Hepatocyte (in vitro differentiated cells): ENCODE results near the gene MAPK11.

Experiments
- EZH2 ChIP-seq: fragments of 200-600 bp; sonication (generic); IDR thresholded peaks from 2 replicates; pipeline ENCODE4 v1.6.1; 2016; ENCODE audit warnings: antibody characterized with exemption, mild to moderate bottlenecking, borderline replicate concordance
- TF ChIP-seq, protein P1 (sequence below): fragments of 200-600 bp; sonication (generic); IDR thresholded peaks from 2 replicates; pipeline ENCODE4 v1.5.1; 2016; ENCODE audit warnings: antibody characterized with exemption, mild to moderate bottlenecking; ENCODE audit not compliant: poor library complexity

DNA sequence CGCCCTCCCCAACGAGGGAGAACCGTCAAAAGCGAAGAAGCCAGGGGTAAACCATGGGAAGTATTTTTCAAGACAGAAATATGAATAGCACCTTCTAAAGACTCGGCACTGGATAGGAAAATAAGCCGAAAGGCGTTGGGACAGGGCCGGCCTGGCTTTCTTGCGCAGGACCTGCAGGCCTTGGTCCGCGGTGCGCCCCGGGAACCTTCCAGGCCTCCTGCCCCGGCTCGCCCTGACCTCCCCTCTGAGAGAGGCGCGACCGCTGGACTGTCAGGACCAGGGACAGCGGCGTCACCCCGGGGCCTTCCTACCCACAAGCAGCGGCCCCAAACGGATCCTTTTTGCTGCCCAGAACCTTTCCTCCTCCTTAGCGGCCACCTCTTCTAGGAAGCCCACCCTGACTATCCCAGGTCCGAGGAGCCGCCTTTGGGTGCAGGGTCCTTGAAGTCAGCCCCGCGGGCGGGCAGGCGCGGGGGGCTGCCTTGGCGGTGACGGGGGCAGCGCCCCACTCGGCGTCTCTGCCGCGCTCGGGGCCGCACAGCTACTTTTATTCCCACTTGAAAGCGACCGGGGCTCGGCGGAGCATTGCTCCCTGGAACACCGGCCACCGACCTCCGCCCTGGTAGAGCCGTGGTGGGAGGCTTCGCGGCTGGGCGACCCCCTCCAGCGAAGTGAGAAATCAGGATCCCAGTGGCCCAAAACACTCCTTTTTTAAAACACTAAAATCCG is 650 bp upstream of the MAPK11 start:
- TF ChIP-seq, protein P1, sequence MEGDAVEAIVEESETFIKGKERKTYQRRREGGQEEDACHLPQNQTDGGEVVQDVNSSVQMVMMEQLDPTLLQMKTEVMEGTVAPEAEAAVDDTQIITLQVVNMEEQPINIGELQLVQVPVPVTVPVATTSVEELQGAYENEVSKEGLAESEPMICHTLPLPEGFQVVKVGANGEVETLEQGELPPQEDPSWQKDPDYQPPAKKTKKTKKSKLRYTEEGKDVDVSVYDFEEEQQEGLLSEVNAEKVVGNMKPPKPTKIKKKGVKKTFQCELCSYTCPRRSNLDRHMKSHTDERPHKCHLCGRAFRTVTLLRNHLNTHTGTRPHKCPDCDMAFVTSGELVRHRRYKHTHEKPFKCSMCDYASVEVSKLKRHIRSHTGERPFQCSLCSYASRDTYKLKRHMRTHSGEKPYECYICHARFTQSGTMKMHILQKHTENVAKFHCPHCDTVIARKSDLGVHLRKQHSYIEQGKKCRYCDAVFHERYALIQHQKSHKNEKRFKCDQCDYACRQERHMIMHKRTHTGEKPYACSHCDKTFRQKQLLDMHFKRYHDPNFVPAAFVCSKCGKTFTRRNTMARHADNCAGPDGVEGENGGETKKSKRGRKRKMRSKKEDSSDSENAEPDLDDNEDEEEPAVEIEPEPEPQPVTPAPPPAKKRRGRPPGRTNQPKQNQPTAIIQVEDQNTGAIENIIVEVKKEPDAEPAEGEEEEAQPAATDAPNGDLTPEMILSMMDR = no peak
- peak; percentile 77 for TF ChIP-seq EZH2
